ENCODE results near the gene LRRC73. TPM values are rescaled to one million over a fixed set of nuclear protein-coding genes. Genes with fewer than 3 reads are reported as not detected.

The LRRC73 gene
- total RNA-seq, 1 donor from 2014 or later = 0.10 TPM

DNA sequence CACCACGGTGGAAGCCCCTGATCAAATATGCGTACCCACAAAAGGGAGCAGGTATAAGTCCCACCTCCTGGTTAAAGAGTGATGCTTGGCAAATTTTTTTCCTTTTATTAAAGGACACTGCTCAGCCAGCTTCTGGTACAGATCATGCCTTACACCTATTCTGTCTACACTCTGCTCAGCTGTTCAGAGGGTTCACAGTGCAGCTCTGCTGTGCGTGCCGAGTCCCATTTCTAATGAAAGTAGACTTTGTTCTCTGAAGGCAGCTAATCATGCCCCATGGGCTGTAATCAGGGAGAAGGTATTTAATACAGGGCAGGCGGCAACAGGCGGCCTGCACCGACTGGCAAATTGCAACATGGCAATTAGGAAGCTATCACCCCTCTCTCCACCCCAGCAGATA is 16.3 kb downstream of the LRRC73 start:
- intact Hi-C loops (cut with micrococcal nuclease) = no loop called here

DNA sequence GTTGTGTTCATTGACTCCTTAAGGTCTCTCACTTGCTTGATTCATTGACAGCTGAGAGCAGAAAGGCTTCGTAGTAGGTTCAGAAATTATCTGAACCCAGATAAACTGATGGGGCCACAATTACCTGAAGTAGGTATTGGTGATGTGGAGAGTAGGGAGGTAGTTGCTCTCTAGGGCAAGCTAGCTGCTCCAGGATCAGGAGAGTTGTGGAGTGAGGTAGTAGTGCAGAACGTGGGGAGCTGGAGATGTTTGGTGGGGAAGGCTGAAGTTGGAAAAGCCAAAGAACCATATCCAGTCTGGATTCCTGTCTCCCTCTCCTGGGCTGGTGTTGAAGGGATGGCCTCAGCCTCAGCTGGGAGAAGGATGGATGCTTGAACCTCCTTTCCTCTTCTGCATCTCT is 16.9 kb downstream of the LRRC73 start:
- intact Hi-C loops (cut with micrococcal nuclease) = no loop called here

DNA sequence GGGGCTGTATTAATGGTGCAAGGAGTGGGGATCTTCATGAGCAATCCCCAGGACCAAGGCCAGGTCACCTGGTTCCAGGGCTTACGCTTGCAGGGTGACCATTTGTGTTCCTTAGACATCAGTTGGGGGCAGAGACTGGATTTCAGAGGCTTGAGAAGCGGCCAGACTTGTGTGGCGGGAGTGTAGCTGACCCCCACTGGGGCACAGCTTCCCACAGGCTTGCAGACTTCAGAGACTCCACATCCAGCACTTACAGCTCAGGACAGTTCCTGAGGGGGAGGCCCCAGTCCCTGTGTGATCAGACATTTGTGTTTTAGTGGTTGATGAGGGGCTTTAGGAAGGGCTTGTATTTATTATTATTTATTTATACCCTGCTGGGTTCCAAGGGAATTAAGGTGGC is 17.5 kb downstream of the LRRC73 start:
- intact Hi-C loops (cut with micrococcal nuclease) = no loop called here

DNA sequence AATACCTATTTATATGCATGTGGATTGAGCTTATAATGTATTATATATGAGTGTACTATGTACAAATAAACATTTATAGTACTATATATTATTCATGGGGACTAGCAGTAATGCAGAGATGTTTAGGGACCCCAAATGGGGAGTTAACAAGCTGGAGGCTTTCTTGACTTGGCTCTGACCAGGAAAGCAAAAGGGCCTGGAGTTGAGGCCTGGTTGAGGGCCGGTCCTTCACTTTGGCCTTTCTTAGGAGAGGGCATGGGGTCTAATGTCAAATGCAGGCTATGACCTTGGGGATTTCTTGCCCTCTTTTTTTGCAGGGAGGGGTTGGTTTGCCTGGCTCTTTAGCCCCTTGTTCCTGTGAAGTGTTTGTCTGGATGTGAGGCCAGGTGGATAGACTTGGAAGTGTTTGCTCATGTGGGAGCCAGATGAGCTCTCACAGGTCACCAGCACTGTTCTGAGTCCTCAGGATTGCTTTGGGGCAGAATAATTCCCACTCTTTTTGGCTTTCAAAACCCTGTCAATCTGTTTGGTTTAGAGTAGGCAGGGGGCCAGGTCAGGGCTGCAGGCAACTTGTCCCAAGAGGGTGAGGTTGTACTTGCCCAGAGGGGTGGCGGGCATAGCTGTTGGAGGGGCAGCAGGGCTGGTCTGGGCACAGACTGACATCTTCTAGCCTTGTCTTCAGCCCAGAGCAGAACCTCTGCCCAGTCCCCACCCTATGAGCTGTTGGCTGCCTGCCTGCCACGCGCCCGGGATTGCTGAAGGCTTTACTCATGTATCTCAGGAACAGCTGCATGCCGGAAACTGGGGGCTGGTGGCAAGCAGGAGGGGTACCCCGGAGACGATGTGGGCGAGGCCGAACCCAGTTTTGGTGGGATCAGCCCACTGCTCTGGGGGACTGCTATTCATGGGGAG is 18.1 kb downstream of the LRRC73 start:
- intact Hi-C loops (cut with micrococcal nuclease) = no loop called here

DNA sequence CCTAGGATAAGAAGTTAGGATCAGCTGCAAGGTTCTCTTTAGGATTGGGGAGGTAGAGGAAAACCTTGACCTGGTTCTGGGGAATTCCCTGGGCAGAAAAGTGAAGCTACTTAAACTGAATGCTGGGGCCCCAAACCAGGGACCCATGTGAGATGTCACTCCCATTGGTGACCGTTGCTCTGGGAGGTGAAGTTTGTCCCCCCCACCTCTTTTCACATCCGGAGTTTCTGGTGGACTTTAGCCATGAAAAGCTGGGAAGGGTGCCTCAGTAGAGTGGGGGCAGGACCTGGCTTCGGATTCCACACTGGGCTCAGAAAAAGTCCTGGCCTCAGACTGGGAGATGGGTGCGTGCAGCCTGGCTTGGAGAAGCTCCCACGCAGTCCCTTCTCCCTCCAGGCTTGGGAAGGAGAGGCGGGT is 19.6 kb downstream of the LRRC73 start:
- intact Hi-C loops (cut with micrococcal nuclease) = no loop called here

DNA sequence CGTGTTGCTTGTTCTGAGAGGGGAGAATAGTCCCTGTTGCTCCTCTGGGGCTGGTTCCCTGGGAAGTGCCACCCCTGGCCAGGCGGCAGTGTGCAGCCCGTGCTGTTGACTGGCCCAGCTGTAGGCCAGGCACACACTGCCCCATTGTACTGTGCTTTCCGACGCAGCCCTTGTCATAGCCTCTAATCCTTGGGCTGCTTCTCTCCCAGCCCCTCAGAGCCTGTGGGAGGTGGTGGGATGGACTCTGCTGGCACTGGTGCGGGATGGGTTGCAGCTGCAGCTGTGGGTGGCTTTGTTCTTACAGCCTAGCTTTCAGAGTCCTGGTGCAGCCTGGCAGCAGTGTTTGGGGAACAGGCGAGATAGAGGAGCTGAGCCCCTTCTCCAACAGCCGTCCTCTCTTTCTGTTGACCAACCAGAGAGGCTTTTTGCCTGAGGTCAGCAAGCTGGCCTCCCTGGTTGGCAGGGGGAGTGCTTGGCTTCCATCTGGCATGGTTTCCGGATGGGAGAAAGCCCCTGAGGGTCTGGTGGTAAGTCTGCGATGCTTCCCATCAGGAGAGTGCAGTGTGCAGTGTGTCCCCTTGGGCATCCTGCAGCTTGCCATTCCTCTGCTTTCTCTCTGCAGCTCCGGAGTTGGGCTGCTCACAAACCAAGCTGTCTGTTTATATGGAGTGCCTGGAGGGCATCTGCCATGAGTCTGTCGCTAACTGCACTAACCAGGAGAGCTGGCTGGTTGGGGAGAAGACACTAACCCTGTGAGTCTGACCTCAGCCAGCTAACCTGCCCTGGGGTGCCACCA is 20.7 kb downstream of the LRRC73 start:
- intact Hi-C loops (cut with micrococcal nuclease) = no loop called here

DNA sequence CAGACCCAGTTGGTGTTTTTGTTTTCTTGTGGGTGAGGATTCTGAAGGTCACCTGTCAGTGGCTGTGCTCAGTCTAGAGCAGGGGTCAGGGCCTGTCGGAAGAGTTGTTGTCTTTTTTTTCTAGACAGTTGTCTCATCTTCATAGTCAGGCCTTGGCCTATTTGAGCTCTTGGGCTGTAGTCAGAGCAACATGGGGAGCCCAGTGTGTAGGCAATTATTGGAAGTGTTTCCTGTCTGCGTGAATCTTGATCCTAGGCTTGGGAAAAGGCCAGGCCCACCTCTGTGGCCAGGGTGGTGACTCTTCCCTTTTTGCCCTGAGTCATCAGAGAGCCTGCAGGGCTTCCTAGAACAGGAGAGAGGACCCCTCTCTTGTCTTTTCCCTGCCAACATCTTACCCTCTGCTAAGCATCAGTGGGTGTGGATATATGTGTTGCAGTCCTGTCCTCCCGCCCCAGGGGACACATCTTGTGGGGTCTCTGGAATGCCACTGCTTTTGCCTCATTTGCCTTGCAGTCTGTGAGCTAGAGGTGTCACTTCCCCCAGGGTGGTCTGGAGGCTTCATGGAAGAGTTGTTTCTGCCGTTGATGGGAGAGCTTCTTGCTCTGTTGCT is 21.4 kb downstream of the LRRC73 start:
- intact Hi-C loops (cut with micrococcal nuclease) = no loop called here

DNA sequence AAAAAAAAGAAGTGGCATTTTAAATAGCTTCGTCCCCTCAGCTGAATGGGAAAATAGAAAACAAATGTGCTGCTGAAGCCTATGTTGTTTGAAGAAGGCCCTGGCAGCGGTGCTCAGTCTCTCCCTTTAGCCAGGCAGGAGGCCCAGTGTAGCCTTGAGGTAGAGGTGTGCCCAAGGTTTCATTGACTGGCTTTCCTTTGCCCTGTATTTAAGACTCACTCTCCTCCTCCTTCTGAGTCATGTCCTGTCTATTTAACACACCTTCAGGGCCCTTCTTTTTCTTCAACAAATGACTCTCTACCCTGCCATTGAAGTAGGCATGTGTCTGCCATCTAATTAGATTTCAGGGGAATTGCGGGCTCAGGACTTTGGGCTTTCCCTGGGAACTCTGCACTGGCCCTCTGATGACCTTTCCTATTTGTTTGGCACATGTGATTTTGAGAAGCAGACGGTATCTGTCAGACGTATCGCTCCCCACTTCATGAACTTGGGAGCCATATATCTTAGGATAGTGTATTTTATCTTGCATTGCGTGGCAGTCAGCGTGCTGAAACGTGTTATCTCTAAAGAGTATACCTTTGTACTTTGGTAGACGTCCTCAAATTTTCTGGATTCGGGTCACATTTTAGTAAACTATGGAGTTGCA is 28.4 kb downstream of the LRRC73 start:
- intact Hi-C loops (cut with micrococcal nuclease) = no loop called here

DNA sequence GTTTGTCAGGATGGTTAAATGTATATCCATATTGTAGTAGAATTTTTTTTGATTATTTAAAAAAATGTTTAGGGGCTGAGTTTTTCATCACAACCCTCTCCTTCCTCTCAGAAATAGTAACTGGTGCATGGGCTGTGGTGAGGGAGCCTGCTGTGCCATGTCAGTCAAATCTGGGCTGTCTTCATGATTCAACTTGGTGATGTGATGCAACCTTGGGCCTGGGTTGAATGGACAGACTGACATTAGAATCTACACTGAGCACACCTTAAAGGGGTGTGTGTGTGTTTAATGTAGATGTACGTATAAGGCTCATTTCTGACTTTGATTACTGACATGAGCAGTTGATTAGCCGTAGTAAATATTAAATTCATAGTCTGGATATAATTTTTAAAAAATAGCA is 29.1 kb downstream of the LRRC73 start:
- intact Hi-C loops (cut with micrococcal nuclease) = no loop called here

DNA sequence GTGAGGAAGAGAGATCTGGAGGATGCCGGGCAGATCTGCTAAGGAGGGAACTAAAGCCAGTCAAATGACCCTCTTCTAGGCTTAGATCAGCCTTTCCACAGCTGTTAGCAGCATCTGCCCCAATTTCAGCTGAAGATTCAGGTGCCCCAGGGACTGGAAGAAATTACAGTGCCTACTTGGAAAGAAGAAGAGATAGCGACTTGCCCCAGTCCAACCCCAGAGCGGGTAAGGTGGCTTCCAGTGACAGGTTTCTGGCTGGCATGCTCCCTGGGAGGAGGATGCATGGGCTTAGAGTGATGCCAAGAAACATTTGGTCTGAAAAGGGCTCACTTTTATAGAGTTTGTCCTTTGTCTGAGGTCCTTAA is 32.2 kb downstream of the LRRC73 start:
- intact Hi-C loops (cut with micrococcal nuclease) = no loop called here

DNA sequence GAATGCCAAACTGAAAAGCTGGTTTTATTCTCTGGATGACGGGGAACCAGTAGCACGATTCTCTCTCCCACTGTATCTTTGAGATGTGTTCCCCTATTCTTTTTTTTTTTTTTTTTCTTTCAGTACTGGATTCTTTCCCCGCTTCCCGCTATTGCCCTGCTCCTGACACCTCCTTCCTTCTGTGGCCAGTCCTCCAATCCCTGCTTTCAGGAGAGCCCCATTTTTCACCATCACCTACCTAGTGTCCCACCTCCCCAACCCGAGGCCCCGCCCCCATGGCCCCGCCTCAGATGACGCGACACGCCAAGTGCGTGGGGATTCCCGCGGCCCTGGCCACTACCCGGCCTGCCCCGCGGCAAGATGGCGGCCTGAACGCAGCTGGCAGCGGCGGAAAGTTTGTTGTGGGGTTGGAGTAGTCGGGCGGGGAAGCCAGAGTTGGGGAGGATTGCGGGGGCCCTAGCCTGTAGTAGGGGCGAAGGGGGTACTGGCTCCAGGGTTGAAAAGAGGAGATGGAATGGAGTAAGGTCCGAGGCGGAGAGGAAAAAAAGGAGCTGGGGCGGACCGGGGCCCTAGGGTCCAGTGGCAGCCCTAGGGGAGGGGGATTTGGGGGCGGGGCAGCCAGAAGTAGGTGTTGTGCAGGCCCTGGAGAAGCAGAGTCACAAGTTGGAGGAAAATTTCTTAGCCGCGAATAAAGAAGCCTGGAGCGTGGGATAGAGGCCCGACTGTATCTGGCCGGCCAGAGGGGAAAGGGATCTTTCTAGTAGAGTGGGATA is 32.7 kb downstream of the LRRC73 start, which contains the start of gene TJAP1:
Gene TJAP1, plus strand, starts transcription at position 336 of the 773 bp plus-strand sequence. CDS start 21,432 bp downstream, outside the sequence.
- intact Hi-C loops (cut with micrococcal nuclease) = loop anchor here (1.0 to 2.0 kb wide), 11 partner anchors 22 to 548 kb away; partner anchors contain the start of genes ABCC10, CNPY3, CRIP3 and DLK2

DNA sequence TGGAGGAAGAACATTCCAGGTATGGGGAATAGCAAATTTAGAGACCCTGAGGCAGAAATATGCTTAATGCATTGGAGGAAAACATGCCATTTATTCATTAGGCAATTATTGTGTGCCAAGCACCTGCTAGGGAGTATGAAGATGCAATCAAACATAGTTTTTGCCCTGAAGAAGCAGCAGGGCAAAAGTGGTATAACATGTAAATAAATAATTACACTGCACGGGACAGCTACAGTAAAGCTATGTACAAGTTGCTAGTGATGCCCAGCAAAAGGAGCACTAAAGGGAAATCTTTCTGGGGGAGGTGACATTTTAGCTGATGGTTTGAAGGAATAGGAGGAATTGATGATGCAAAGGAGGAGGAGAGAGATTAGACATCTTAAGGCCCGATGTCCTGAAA is 33.4 kb downstream of the LRRC73 start:
- intact Hi-C loops (cut with micrococcal nuclease) = loop anchor here (1.0 to 2.0 kb wide), 11 partner anchors 21 to 547 kb away; partner anchors contain the start of genes ABCC10, CNPY3, CRIP3 and DLK2

DNA sequence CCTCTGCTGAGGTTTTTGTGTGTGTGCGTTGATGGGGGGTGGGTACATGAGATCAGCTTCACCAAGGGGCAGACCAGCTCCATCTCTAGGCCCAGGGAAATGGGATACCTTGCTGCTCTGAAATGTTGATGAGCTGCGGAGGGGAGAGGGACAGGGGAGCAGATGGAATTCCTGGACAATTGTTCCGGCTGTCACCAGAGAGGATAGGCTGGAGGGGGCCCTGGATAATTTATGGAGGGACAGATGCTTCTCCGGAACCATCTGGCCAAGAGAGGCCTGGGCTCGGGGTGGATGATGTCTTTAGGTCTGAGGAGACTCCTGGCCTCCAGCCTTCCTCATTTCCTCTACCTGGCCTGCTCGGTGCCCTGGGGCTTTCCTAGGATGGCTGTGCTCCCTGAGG is 34.6 kb downstream of the LRRC73 start:
- intact Hi-C loops (cut with micrococcal nuclease) = no loop called here

DNA sequence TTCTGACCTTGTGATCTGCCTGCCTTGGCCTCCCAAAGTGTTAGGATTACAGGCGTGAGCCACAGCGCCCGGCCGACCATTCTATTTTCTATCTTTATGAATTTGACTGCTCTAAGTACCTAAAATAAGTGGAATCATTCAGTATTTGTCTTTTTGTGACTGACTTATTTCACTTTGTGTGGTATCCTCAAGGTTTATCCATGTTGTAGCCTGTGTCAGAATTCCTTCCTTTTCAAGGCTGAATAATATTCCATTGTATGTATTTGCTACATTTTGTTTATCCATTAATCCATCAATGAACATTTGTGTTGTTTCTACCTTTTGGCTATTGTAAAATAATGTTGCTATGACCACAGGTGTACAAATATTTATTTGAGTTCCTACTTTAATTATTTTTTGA is 37.6 kb downstream of the LRRC73 start:
- intact Hi-C loops (cut with micrococcal nuclease) = no loop called here

DNA sequence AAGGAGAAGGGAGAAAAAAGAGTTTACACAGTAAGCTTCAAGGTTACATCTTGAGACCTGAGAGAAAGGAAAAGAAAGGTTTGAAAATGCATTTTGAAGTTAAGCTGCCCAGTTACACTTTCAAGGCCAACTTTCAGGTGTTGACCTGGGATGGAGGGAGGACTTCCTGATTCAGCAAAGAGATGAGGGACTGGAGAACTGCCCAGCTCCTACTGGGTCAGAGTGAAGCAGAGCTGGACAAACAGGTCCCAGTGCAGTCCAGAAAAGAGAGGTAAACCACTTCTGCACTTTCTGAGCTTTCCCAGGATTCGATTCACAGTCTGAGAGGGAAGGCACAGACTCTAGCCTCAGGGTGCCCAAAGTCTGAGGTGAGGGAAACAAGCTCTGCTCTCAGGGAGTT is 38.7 kb downstream of the LRRC73 start:
- intact Hi-C loops (cut with micrococcal nuclease) = no loop called here

DNA sequence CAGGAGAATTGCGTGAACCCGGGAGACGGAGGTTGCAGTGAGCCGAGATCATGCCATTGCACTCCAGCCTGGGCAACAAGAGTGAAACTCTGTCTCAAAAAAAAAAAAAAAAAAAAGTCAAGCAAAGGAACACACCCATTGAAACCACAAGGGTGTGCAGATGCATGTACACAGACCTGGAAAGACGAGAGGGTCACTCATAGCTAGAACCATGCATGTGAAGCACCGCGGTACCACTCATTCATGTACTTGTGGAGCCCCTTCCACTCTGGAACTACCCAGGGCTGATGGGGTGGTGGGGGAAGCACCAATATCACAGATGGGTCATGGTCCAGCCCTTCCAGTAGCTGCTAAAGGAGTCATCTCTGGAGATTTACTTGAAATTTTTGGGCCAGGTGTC is 40.2 kb downstream of the LRRC73 start:
- intact Hi-C loops (cut with micrococcal nuclease) = no loop called here

DNA sequence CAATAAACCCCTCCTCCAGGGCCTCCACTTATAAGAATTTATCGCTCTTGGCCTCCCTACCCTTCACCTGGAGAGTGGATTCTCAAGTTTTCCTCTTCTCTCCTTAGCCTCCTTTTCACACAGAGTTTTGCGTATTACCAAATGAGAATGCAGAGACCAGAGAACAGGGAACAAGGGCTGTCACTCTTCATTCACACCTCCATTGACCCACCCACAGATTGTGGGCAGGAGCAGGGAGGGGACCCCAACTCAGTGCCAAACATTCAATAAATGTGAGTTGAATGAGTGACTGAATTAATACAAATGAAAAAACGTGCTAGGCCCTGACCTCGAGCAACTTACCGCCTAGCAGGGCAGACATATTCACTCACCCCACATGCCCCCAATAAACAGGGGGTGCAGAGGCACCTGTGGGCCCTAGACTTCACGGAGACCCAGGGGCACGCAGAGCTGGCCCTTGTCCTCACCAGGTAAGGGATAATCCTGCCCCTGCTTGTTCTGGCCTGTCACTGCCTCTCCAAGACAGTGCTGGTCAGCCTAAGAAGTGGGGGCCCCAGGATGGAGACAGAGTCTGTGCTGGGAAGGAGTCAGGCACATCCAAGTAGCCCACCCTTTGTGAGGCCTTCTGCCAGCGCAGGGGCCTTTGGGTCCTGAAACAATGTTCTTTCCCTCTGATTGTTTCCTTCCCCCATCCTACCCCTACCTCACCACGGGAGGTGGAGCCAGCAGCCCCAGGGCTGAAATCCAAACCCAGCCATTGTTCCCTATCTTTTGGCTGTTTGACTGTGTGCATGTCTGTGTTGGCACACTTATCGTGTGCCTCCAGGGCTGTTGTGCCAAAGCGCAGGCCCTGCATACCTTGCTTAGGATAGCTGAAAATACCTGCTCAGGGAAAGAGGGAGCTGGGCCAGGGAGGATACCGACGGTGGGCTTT is 41.1 kb downstream of the LRRC73 start:
- intact Hi-C loops (cut with micrococcal nuclease) = no loop called here

DNA sequence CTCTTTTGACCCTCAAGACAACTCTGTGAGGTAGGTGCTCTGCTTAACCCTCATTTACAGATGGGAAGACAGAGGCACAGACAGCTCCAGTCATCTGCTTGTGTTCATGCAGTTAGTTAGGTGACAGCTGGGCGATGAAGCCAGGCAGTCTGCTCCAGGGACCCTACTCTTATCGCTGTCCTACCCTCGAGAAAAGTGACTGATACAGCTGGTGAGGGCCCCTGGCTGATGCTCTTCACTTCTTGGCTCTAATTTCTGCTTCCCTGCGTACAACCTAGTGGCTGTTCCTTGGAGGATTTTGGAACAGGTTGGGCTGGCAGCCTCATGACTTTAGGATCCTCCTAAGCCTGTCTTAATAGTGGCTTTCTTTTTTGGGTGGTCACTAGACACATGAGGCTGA is 41.9 kb downstream of the LRRC73 start:
- intact Hi-C loops (cut with micrococcal nuclease) = no loop called here

DNA sequence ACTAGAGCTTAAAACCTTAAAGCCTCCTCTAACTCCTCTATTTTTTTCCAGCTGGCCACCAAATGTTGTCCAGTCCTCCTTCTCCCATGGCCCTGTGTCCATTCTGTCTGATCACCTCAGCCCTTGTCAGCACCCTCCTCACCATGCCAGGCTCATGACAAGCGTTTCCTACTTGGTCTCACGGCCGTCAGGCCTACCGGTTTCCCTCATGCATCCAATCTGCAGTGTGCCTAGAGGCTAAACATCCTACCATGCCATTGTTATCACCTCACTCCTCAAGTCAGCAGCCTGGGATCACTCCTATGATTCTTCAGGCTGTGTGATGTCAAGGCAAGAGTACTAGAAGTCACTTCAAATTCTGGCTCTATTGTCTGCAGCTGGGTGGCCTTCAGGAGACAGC is 42.4 kb downstream of the LRRC73 start:
- intact Hi-C loops (cut with micrococcal nuclease) = no loop called here

All from T-helper 1 cell treated with Interleukin-12 subunit alpha and Interleukin-12 subunit beta and Interleukin-4 antibody, amounts not matched to agents 30 ng/mL and 1 ng/mL, for 36 hours (primary cell).